Mesendoderm (in vitro differentiated cells): Measurements from ENCODE around the gene GPHN.

ENCODE experiments used
- DNase-seq: peaks from one replicate; pipeline ENCODE4 v3.0.0; 2013
- H2AK5ac ChIP-seq: 2 replicates; pipeline ENCODE4 v1.6.1; 2013; ENCODE audit warnings: low read length, inconsistent platforms
- H2BK120ac ChIP-seq: 2 replicates; pipeline ENCODE4 v1.6.1; 2013; ENCODE audit warnings: low read depth, mild to moderate bottlenecking, low read length, moderate library complexity, mixed read lengths
- H2BK15ac ChIP-seq: replicated peaks from 2 replicates; pipeline ENCODE4 v1.6.1; 2013; ENCODE audit warnings: low read depth, mild to moderate bottlenecking, moderate library complexity
- H2BK5ac ChIP-seq: 2 replicates; pipeline ENCODE4 v1.6.1; 2013; ENCODE audit warnings: low read length, inconsistent platforms
- H3K18ac ChIP-seq: 2 replicates; pipeline ENCODE4 v1.6.1; 2013; ENCODE audit warnings: mild to moderate bottlenecking, low read length, mixed read lengths
- H3K23ac ChIP-seq: one replicate; pipeline ENCODE4 v1.6.1; 2013; ENCODE audit warnings: low read length
- H3K27ac ChIP-seq: 2 replicates; pipeline ENCODE4 v1.5.1; 2013; ENCODE audit warnings: low read depth, mild to moderate bottlenecking, inconsistent platforms, low read length, moderate library complexity
- H3K27me3 ChIP-seq: 2 replicates; pipeline ENCODE4 v1.6.1; 2013; ENCODE audit warnings: low read length, control low read depth, mild to moderate bottlenecking, inconsistent platforms; ENCODE audit not compliant: insufficient read depth, poor library complexity
- H3K36me3 ChIP-seq: 2 replicates; pipeline ENCODE4 v1.6.1; 2013; ENCODE audit warnings: low read length, inconsistent platforms; ENCODE audit not compliant: control insufficient read depth, insufficient read depth
- H3K4ac ChIP-seq: one replicate; pipeline ENCODE4 v1.6.1; 2013; ENCODE audit warnings: low read depth, mild to moderate bottlenecking, low read length, moderate library complexity
- H3K4me1 ChIP-seq: 2 replicates; pipeline ENCODE4 v1.6.1; 2013; ENCODE audit warnings: low read depth, low read length, inconsistent platforms; ENCODE audit not compliant: control insufficient read depth
- H3K4me2 ChIP-seq: 2 replicates; pipeline ENCODE4 v1.6.1; 2013; ENCODE audit warnings: low read length
- H3K4me3 ChIP-seq: 2 replicates; pipeline ENCODE4 v1.5.1; 2013; ENCODE audit warnings: mild to moderate bottlenecking, low read length
- H3K56ac ChIP-seq: one replicate; pipeline ENCODE4 v1.6.1; 2013; ENCODE audit warnings: low read length
- H3K79me1 ChIP-seq: 2 replicates; pipeline ENCODE4 v1.6.1; 2013; ENCODE audit warnings: low read length, inconsistent platforms
- H3K79me2 ChIP-seq: 2 replicates; pipeline ENCODE4 v1.6.1; 2013; ENCODE audit warnings: mild to moderate bottlenecking, low read length; ENCODE audit not compliant: control insufficient read depth, insufficient read depth
- H3K9ac ChIP-seq: 2 replicates; pipeline ENCODE4 v1.6.1; 2013; ENCODE audit warnings: low read length, inconsistent platforms
- H4K5ac ChIP-seq: one replicate; pipeline ENCODE4 v1.6.1; 2013; ENCODE audit warnings: low read length
- H4K8ac ChIP-seq: one replicate; pipeline ENCODE4 v1.6.1; 2013; ENCODE audit warnings: low read depth, mild to moderate bottlenecking, control low read depth, low read length, moderate library complexity
- WGBS: extraction: QIAGEN DNeasy Blood & Tissue Kit; methylation state at CpG from one replicate; pipeline ENCODE4 v1.1.7; 2013; ENCODE audit warnings: low lambda C conversion rate, missing lambda C conversion rate; ENCODE audit not compliant: insufficient coverage; ENCODE audit errors: extremely low coverage; 5-methylcytosine and 5-hydroxymethylcytosine counted together

The GPHN gene

GRCh38 chr14:66511849-66512248 lies 3.9 kb downstream of the GPHN start:
- no CpG with 5 or more reads among the region's 1 CpG for WGBS
- H3K4ac ChIP-seq: no peak overlapping the region
- H3K4me1 ChIP-seq: no peaks in the 10 kb centered on the region
- H3K79me2 ChIP-seq: no peaks in the 10 kb centered on the region
- H4K5ac ChIP-seq: no peak overlapping the region
- no peaks in the 10 kb centered on the region for H3K36me3 ChIP-seq
- H3K9ac ChIP-seq: no peak overlapping the region
- no peak overlapping the region for H3K4me3 ChIP-seq
- H3K4me2 ChIP-seq: no peak overlapping the region
- H2BK120ac ChIP-seq: no peak overlapping the region
- H3K27ac ChIP-seq: no peak overlapping the region
- H3K23ac ChIP-seq: no peak overlapping the region
- H2BK15ac ChIP-seq: no peak overlapping the region
- H2BK5ac ChIP-seq: no peak overlapping the region
- no peak overlapping the region for H3K56ac ChIP-seq
- H3K18ac ChIP-seq: no peak overlapping the region
- no peaks in the 10 kb centered on the region for H3K79me1 ChIP-seq
- H3K27me3 ChIP-seq: no peaks in the 10 kb centered on the region
- H4K8ac ChIP-seq: no peak overlapping the region
- DNase-seq: no peak
- H2AK5ac ChIP-seq: no peak overlapping the region

GRCh38 chr14:66514213-66514612 lies 6.3 kb downstream of the GPHN start:
- Histone ChIP-seq H4K5ac (no peak overlapping the region), H3K4ac (no peak overlapping the region), H3K4me3 (no peak overlapping the region), H3K4me1 (no peaks in the 10 kb centered on the region), H2AK5ac (no peak overlapping the region), H3K18ac (no peak overlapping the region), H3K79me2 (no peaks in the 10 kb centered on the region), H2BK5ac (no peak overlapping the region), H3K23ac (no peak overlapping the region), H3K9ac (no peak overlapping the region), H3K27ac (no peak overlapping the region), H2BK120ac (no peak overlapping the region), H3K36me3 (no peaks in the 10 kb centered on the region), H4K8ac (no peak overlapping the region), H3K27me3 (no peaks in the 10 kb centered on the region), H3K56ac (no peak overlapping the region), H3K79me1 (no peaks in the 10 kb centered on the region), H2BK15ac (no peak overlapping the region), H3K4me2 (no peak overlapping the region)
- DNase-seq: no peak
- WGBS: no CpG with 5 or more reads among the region's 2 CpGs

GRCh38 chr14:66530526-66530925 lies 22.6 kb downstream of the GPHN start:
- Histone ChIP-seq H3K18ac (no peak overlapping the region), H2BK5ac (no peak overlapping the region), H3K9ac (no peak overlapping the region), H3K27ac (no peak overlapping the region), H3K79me1 (peaks cover 4% of the 10 kb centered on the region), H3K4ac (no peak overlapping the region), H3K4me1 (no peaks in the 10 kb centered on the region), H4K8ac (no peak overlapping the region), H3K56ac (no peak overlapping the region), H3K79me2 (peaks cover 2% of the 10 kb centered on the region), H3K4me2 (no peak overlapping the region), H4K5ac (no peak overlapping the region), H2AK5ac (no peak overlapping the region), H3K27me3 (no peaks in the 10 kb centered on the region), H2BK15ac (no peak overlapping the region), H3K23ac (no peak overlapping the region), H3K36me3 (no peaks in the 10 kb centered on the region), H2BK120ac (no peak overlapping the region), H3K4me3 (no peak overlapping the region)
- DNase-seq: no peak
- WGBS: no CpG with 5 or more reads among the region's 9 CpGs

DNA sequence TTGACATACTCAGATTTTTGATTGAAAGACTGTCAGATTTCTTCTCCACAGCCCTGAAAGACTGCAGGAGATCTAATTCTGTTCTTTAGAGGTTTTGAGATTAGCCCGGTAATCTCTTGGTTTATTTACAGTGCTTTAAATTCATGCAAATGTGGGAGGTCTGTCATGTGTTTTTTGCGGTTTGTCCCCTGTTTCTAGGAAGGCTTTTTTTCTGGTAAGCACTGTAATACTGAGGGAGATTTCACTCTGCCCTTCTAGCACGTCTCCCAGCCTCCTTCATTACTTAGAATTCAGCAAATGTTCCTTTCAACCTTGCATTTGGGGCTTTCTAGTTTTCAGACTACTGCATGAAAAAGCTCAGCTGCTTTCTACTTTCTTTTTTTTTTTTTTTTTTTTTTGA lies 31.1 kb downstream of the GPHN start:
- Histone ChIP-seq H4K5ac (no peak overlapping the region), H3K4me2 (no peak overlapping the region), H2AK5ac (no peak overlapping the region), H3K36me3 (no peaks in the 10 kb centered on the region), H3K56ac (no peak overlapping the region), H3K18ac (no peak overlapping the region), H3K4ac (no peak overlapping the region), H3K9ac (no peak overlapping the region), H3K4me1 (no peaks in the 10 kb centered on the region), H4K8ac (no peak overlapping the region), H2BK5ac (no peak overlapping the region), H2BK15ac (no peak overlapping the region), H2BK120ac (no peak overlapping the region), H3K27ac (no peak overlapping the region), H3K23ac (no peak overlapping the region), H3K27me3 (no peaks in the 10 kb centered on the region), H3K79me1 (no peaks in the 10 kb centered on the region), H3K4me3 (no peak overlapping the region), H3K79me2 (no peaks in the 10 kb centered on the region)
- DNase-seq: peak; percentile 21
- WGBS: no CpG with 5 or more reads among the region's 3 CpGs

DNA sequence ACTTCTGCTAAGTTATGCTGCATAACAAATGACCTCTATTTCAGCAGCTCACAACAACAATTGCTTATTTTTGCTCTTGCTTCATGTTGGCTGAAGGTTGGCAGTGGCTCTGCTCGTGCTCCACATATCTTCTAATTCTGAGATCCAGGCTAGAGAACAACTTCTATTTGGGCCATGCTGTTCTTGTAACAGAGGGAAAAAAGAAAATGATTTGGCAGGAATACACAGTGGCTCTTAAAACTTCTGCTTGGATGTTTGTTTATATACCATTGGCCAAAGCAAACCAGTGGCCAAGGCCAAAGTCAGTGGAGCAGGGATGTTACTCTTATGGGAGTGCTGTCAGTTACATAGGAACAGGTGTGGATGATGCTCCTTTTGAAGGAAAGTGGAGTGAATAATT lies 32.1 kb downstream of the GPHN start:
- Histone ChIP-seq H3K79me1 (no peaks in the 10 kb centered on the region), H3K79me2 (no peaks in the 10 kb centered on the region), H4K5ac (no peak overlapping the region), H2AK5ac (no peak overlapping the region), H3K9ac (no peak overlapping the region), H3K27ac (no peak overlapping the region), H3K4me3 (no peak overlapping the region), H3K18ac (no peak overlapping the region), H2BK120ac (no peak overlapping the region), H3K23ac (no peak overlapping the region), H3K36me3 (no peaks in the 10 kb centered on the region), H3K4ac (no peak overlapping the region), H3K27me3 (no peaks in the 10 kb centered on the region), H3K4me2 (no peak overlapping the region), H4K8ac (no peak overlapping the region), H3K4me1 (no peaks in the 10 kb centered on the region), H2BK15ac (no peak overlapping the region), H2BK5ac (no peak overlapping the region), H3K56ac (no peak overlapping the region)
- DNase-seq: no peak
- no CpG with 5 or more reads among the region's 1 CpG for WGBS

GRCh38 chr14:66541627-66542026 lies 33.7 kb downstream of the GPHN start:
- no peak for DNase-seq
- Histone ChIP-seq H4K8ac (no peak overlapping the region), H2BK5ac (no peak overlapping the region), H4K5ac (no peak overlapping the region), H3K36me3 (no peaks in the 10 kb centered on the region), H3K4ac (no peak overlapping the region), H2AK5ac (no peak overlapping the region), H3K4me3 (no peak overlapping the region), H2BK120ac (no peak overlapping the region), H3K27me3 (no peaks in the 10 kb centered on the region), H3K4me2 (no peak overlapping the region), H3K23ac (no peak overlapping the region), H3K9ac (no peak overlapping the region), H3K56ac (no peak overlapping the region), H3K27ac (no peak overlapping the region), H3K18ac (no peak overlapping the region), H2BK15ac (no peak overlapping the region), H3K79me1 (no peaks in the 10 kb centered on the region), H3K79me2 (no peaks in the 10 kb centered on the region), H3K4me1 (no peaks in the 10 kb centered on the region)
- WGBS: no CpG with 5 or more reads among the region's 3 CpGs
